H1 (cell line): Measurements from ENCODE around the gene GNA12. TPM values are rescaled to one million over a fixed set of nuclear protein-coding genes. Genes with fewer than 3 reads are reported as not detected.

ENCODE experiments used
- CTCF ChIA-PET: fragments of 300-600 bp; sonication (Branson Sonifier 250); formaldehyde crosslinking; loops from one replicate; lab custom pipeline; 2021; ENCODE audit not compliant: partially characterized antibody; lab: Charles Lee
- POLR2A ChIA-PET: fragments of 300-600 bp; sonication (Branson Sonifier 250); formaldehyde crosslinking; loops from one replicate; lab custom pipeline; 2021; ENCODE audit warnings: inconsistent platforms; ENCODE audit not compliant: partially characterized antibody; lab: Charles Lee
- DNase-seq, 2 experiments: peaks; one replicate each; pipeline versions ENCODE4 v3.0.0 to v3.0.0-alpha.2; 2010 to 2022; ENCODE audit warnings: low spot score in 2 of 2, low read depth in 1 of 2, mixed read lengths in 1 of 2
- FAIRE-seq: peaks from 2 replicates; lab custom pipeline; 2011; peaks lifted over from hg19 to GRCh38; lab: Jason Lieb, UNC
- H2AFZ ChIP-seq: 2 replicates; pipeline ENCODE4 v1.8.1; 2012; ENCODE audit warnings: low read length, inconsistent platforms
- H2AK5ac ChIP-seq: 2 replicates; pipeline ENCODE4 v1.6.1; 2013; ENCODE audit warnings: low read depth, low read length
- H2BK120ac ChIP-seq: replicated peaks from 2 replicates; pipeline ENCODE3; 2013; ENCODE audit warnings: low read depth, low read length, inconsistent platforms
- H2BK12ac ChIP-seq: 2 replicates; pipeline ENCODE4 v1.6.1; 2013; ENCODE audit warnings: low read depth, low read length
- H2BK15ac ChIP-seq: 2 replicates; pipeline ENCODE4 v1.6.1; 2013; ENCODE audit warnings: low read length
- H2BK20ac ChIP-seq: 2 replicates; pipeline ENCODE4 v1.6.1; 2013; ENCODE audit warnings: low read length
- H2BK5ac ChIP-seq: 2 replicates; pipeline ENCODE4 v1.6.1; 2013; ENCODE audit warnings: low read depth, low read length
- H3K14ac ChIP-seq: 2 replicates; pipeline ENCODE4 v1.6.1; 2013; ENCODE audit warnings: inconsistent platforms; ENCODE audit not compliant: insufficient read length
- H3K18ac ChIP-seq: 2 replicates; pipeline ENCODE4 v1.6.1; 2013; ENCODE audit warnings: low read length; ENCODE audit errors: extremely low read depth
- H3K23ac ChIP-seq: 2 replicates; pipeline ENCODE4 v1.6.1; 2013; ENCODE audit warnings: inconsistent platforms; ENCODE audit not compliant: insufficient read length
- H3K23me2 ChIP-seq: 2 replicates; pipeline ENCODE4 v1.6.1; 2013; ENCODE audit warnings: low read depth, low read length
- H3K27ac ChIP-seq: 2 replicates; pipeline ENCODE4 v1.6.1; 2011; ENCODE audit warnings: low read depth, low read length, inconsistent platforms
- H3K27me3 ChIP-seq, 4 experiments: replicated peaks in 1 of 4; 1 replicate in 1 of 4; 2 replicates in 3 of 4; pipeline versions ENCODE4 v1.6.1 to v1.8.1; 2011 to 2013; ENCODE audit warnings: low read length in 3 of 4, mild to moderate bottlenecking in 3 of 4, inconsistent platforms in 2 of 4, mixed read lengths in 2 of 4, moderate library complexity in 1 of 4; ENCODE audit not compliant: control insufficient read depth in 3 of 4, insufficient read depth in 3 of 4; ENCODE audit errors: extremely low read depth in 1 of 4
- H3K36me3 ChIP-seq, 4 experiments: 2 replicates each; pipeline versions ENCODE4 v1.6.1 to v1.8.1; 2011 to 2013; ENCODE audit warnings: mild to moderate bottlenecking in 4 of 4, low read length in 3 of 4, moderate library complexity in 2 of 4, control low read depth in 1 of 4, inconsistent platforms in 1 of 4; ENCODE audit not compliant: insufficient read depth in 4 of 4, control insufficient read depth in 2 of 4
- H3K4ac ChIP-seq: replicated peaks from 2 replicates; pipeline ENCODE3; 2013; ENCODE audit warnings: low read length, low read depth, mixed read lengths, inconsistent platforms; ENCODE audit not compliant: insufficient read length
- H3K4me1 ChIP-seq, 4 experiments: replicated peaks in 1 of 4; 1 replicate in 1 of 4; 2 replicates in 3 of 4; pipeline versions ENCODE4 v1.6.1 to v1.8.1; 2011 to 2013; ENCODE audit warnings: low read length in 3 of 4, inconsistent platforms in 2 of 4, mixed read lengths in 1 of 4; ENCODE audit not compliant: insufficient read depth in 4 of 4, control insufficient read depth in 3 of 4
- H3K4me2 ChIP-seq, 2 experiments: 2 replicates each; pipeline versions ENCODE4 v1.6.1 to v1.8.1; 2011 to 2013; ENCODE audit warnings: low read depth in 2 of 2, low read length in 2 of 2, control low read depth in 1 of 2, inconsistent platforms in 1 of 2, mild to moderate bottlenecking in 1 of 2; ENCODE audit not compliant: insufficient read depth in 1 of 2
- H3K4me3 ChIP-seq, 4 experiments: fragments of 200-600, 300-600 bp in 1 of 4; sonication (generic), shearing (Covaris generic), sonication (Bioruptor Twin) in 1 of 4; 2 replicates each; pipeline versions ENCODE4 v1.5.1 to v1.8.1; 2011 to 2016; ENCODE audit warnings: low read length in 4 of 4, low read depth in 3 of 4, control low read depth in 2 of 4, inconsistent platforms in 2 of 4, mild to moderate bottlenecking in 2 of 4, mixed read lengths in 1 of 4, moderate library complexity in 1 of 4; ENCODE audit not compliant: insufficient read depth in 2 of 4; ENCODE audit errors: extremely low read depth in 1 of 4
- H3K56ac ChIP-seq: replicated peaks from 2 replicates; pipeline ENCODE3; 2013; ENCODE audit warnings: low read depth, mild to moderate bottlenecking, mixed read lengths, low read length, inconsistent platforms; ENCODE audit not compliant: insufficient read length
- H3K79me1 ChIP-seq: 2 replicates; pipeline ENCODE4 v1.6.1; 2013; ENCODE audit warnings: low read depth, low read length, control low read depth
- H3K79me2 ChIP-seq, 2 experiments: 2 replicates each; pipeline versions ENCODE4 v1.6.1 to v1.8.1; 2012 to 2013; ENCODE audit warnings: low read length in 2 of 2, mild to moderate bottlenecking in 2 of 2, inconsistent platforms in 1 of 2; ENCODE audit not compliant: insufficient read depth in 2 of 2, control insufficient read depth in 1 of 2
- H3K9ac ChIP-seq, 4 experiments: replicated peaks in 1 of 4; 1 replicate in 1 of 4; 2 replicates in 3 of 4; pipeline versions ENCODE4 v1.6.1 to v1.8.1; 2011 to 2013; ENCODE audit warnings: low read depth in 3 of 4, low read length in 3 of 4, control low read depth in 2 of 4, mild to moderate bottlenecking in 2 of 4, moderate library complexity in 2 of 4, inconsistent platforms in 1 of 4; ENCODE audit errors: extremely low read depth in 1 of 4
- H3K9me3 ChIP-seq, 2 experiments: 2 replicates each; pipeline versions ENCODE4 v1.6.1 to v1.8.1; 2012 to 2013; ENCODE audit warnings: mild to moderate bottlenecking in 2 of 2, moderate library complexity in 2 of 2, control low read depth in 1 of 2, inconsistent platforms in 1 of 2, low read depth in 1 of 2, low read length in 1 of 2, mixed read lengths in 1 of 2; ENCODE audit not compliant: insufficient read depth in 2 of 2
- H4K20me1 ChIP-seq, 2 experiments: replicated peaks in 1 of 2; 2 replicates each; pipeline versions ENCODE3 to v1.8.1; 2011 to 2013; ENCODE audit warnings: inconsistent platforms in 2 of 2, low read length in 2 of 2, mild to moderate bottlenecking in 1 of 2; ENCODE audit not compliant: insufficient read depth in 2 of 2, control insufficient read depth in 1 of 2
- H4K5ac ChIP-seq: 2 replicates; pipeline ENCODE4 v1.6.1; 2013; ENCODE audit warnings: low read length, low read depth, mixed read lengths, inconsistent platforms; ENCODE audit not compliant: insufficient read length
- H4K8ac ChIP-seq: 2 replicates; pipeline ENCODE4 v1.8.0; 2013; ENCODE audit warnings: mild to moderate bottlenecking, moderate library complexity, low read length, inconsistent platforms; ENCODE audit not compliant: insufficient read depth; ENCODE audit errors: extremely low read depth
- H4K91ac ChIP-seq: replicated peaks from 2 replicates; pipeline ENCODE3; 2013; ENCODE audit warnings: low read length, mixed read lengths, inconsistent platforms; ENCODE audit not compliant: insufficient read length
- CEBPB ChIP-seq: IDR thresholded peaks from 2 replicates; pipeline ENCODE4 v1.6.1; 2012; ENCODE audit warnings: low read depth, low read length
- CHD1 ChIP-seq: IDR thresholded peaks from 2 replicates; pipeline ENCODE4 v1.6.1; 2012; ENCODE audit warnings: low read depth, low read length, improper control_type of control experiment
- CREB1 ChIP-seq: IDR thresholded peaks from 2 replicates; pipeline ENCODE4 v1.6.1; 2012; ENCODE audit warnings: inconsistent platforms
- GABPA ChIP-seq: IDR thresholded peaks from 2 replicates; pipeline ENCODE4 v1.6.1; 2011; ENCODE audit warnings: mild to moderate bottlenecking, low read length, moderate library complexity, borderline replicate concordance; ENCODE audit not compliant: insufficient read depth
- JUND ChIP-seq: IDR thresholded peaks from 2 replicates; pipeline ENCODE4 v1.6.1; 2011; ENCODE audit warnings: mild to moderate bottlenecking, improper control_type of control experiment, low read length
- KDM1A ChIP-seq: fragments of 200-600, 300-600 bp; sonication (generic); IDR thresholded peaks from 2 replicates; pipeline ENCODE4 v1.7.1; 2016; ENCODE audit warnings: mild to moderate bottlenecking, low read length, borderline replicate concordance
- NRF1 ChIP-seq: IDR thresholded peaks from 2 replicates; pipeline ENCODE4 v1.6.1; 2011; ENCODE audit warnings: mild to moderate bottlenecking, low read depth, low read length, improper control_type of control experiment
- POLR2AphosphoS5 ChIP-seq: IDR thresholded peaks from 2 replicates; pipeline ENCODE4 v1.6.1; 2011; ENCODE audit warnings: low read depth, low read length
- RAD21 ChIP-seq, 2 experiments: IDR thresholded peaks in 1 of 2; conservative IDR thresholded peaks in 1 of 2; 2 replicates each; pipeline ENCODE4 v1.6.1; 2011; ENCODE audit warnings: low read depth in 2 of 2, low read length in 2 of 2, improper control_type of control experiment in 1 of 2, inconsistent platforms in 1 of 2, mild to moderate bottlenecking in 1 of 2, moderate library complexity in 1 of 2
- RBBP5 ChIP-seq: IDR thresholded peaks from 2 replicates; pipeline ENCODE4 v1.7.1; 2012; ENCODE audit warnings: low read depth, mild to moderate bottlenecking, inconsistent platforms, low read length, moderate library complexity, borderline replicate concordance
- SIX5 ChIP-seq: IDR thresholded peaks from 2 replicates; pipeline ENCODE4 v1.6.1; 2011; ENCODE audit warnings: mild to moderate bottlenecking, low read depth, low read length
- TAF7 ChIP-seq: optimal IDR thresholded peaks from 2 replicates; pipeline ENCODE3; 2011; ENCODE audit warnings: low read depth, mild to moderate bottlenecking, inconsistent platforms, low read length, moderate library complexity, borderline replicate concordance
- YY1 ChIP-seq: IDR thresholded peaks from 2 replicates; pipeline ENCODE4 v1.6.1; 2011; ENCODE audit warnings: low read depth, mild to moderate bottlenecking, low read length
- WGBS, 2 experiments: shearing (Covaris generic) in 1 of 2; methylation state at CpG; one replicate each; pipeline versions ENCODE4 v1.1.6 to v1.1.7; 2013 to 2015; ENCODE audit warnings: low lambda C conversion rate in 2 of 2, mixed read lengths in 2 of 2, inconsistent platforms in 1 of 2, low coverage in 1 of 2, missing lambda C conversion rate in 1 of 2; ENCODE audit not compliant: insufficient replicate concordance in 2 of 2, insufficient coverage in 1 of 2, insufficient read length in 1 of 2; ENCODE audit errors: extremely low coverage in 1 of 2, missing lambda C conversion rate in 1 of 2; 5-methylcytosine and 5-hydroxymethylcytosine counted together
- polyA plus RNA-seq, 7 experiments: library from polyadenylated mRNA; depleted of rRNA in 3 of 7; stranded (reverse) in 5 of 7; unstranded in 2 of 7; fragments of >200 nt in 5 of 7; fragments of 200-250 nt in 2 of 7; gene quantifications; 1 replicate in 5 of 7; 2 replicates in 1 of 7; 4 replicates in 1 of 7; pipeline versions ENCODE4 v1.2.1 to v1.2.3, GENCODE V29; 2011 to 2013; ENCODE audit warnings: missing spikeins in 2 of 7, mixed read lengths in 2 of 7
- total RNA-seq: library from RNA; stranded (reverse); fragmentation: NEBNext Ultra II Directional; extraction: Animal tissue kit (Norgen Biotek cat#: 25700); gene quantifications from 2 replicates; pipeline ENCODE4 v1.2.1, GENCODE V29; 2021

The GNA12 gene
- total and polyA plus RNA-seq, 2 of the 8 experiments (the other 6 are each of a cell fraction or from before 2014, with no cell fraction given) = 96.5 to 109 TPM

GRCh38 chr7:2737771-2738540 lies 106.2 kb downstream of the GNA12 start:
- Histone ChIP-seq H3K56ac (no peak overlapping the region), H4K5ac (no peak overlapping the region), H3K27ac (no peak overlapping the region), H4K91ac (no peak overlapping the region), H3K27me3 (no peaks in the 10 kb centered on the region), H2BK5ac (no peak overlapping the region), H2BK20ac (no peak overlapping the region), H2AFZ (no peak overlapping the region), H3K9ac (no peak overlapping the region), H3K23me2 (no peaks in the 10 kb centered on the region), H3K36me3 (0 out of 8 replicates have a peak, but pooled peaks cover 0 to 5% (median 0%) of the 10 kb centered on the region in 4 experiments), H3K9me3 (no peaks in the 10 kb centered on the region), H3K23ac (no peak overlapping the region), H3K14ac (no peak overlapping the region), H4K20me1 (peaks cover 9 to 16% of the 10 kb centered on the region in 2 experiments), H2AK5ac (no peak overlapping the region), H3K4me1 (peaks cover 0 to 12% (median 4%) of the 10 kb centered on the region in 4 experiments; a peak in 4 of 7 replicates), H4K8ac (no peak overlapping the region), H2BK120ac (no peak overlapping the region), H2BK12ac (no peak overlapping the region), H3K18ac (no peak overlapping the region), H3K4me2 (no peak overlapping the region), H3K4ac (no peak overlapping the region), H3K4me3 (no peak overlapping the region), H2BK15ac (no peak overlapping the region), H3K79me2 (peaks cover 0 to 75% of the 10 kb centered on the region in 2 experiments; a peak in 2 of 4 replicates), H3K79me1 (peaks cover 13% of the 10 kb centered on the region)
- FAIRE-seq (no peak), DNase-seq (no peak)
- POLR2A ChIA-PET = interaction anchor here (0.6 to 1.3 kb wide), 3 partner anchors 69 to 125 kb away, joined by 3 to 4 read pairs (median 3); no protein-coding TSS in a partner anchor
- 91% methylated on average over 18 of the region's 18 CpGs; no CpG with 5 or more reads in 1 of the 2 experiments for WGBS, 2 experiments
- CTCF ChIA-PET = interaction anchor here (0.6 to 2.3 kb wide), 8 partner anchors 12 to 128 kb away, joined by 3 to 10 read pairs (median 5); no protein-coding TSS in a partner anchor
- TF ChIP-seq NRF1 (no peak), CEBPB (no peak), YY1 (no peak), POLR2AphosphoS5 (no peak), RAD21 (IDR thresholded peaks at IDR 0.05 in 1 of 2, conservative IDR thresholded peaks at IDR 0.05 in 1 of 2; ENCODE audit: low read depth in 2 of 2, low read length in 2 of 2) (no peak), SIX5 (no peak), GABPA (no peak), CREB1 (no peak), RBBP5 (no peak), KDM1A (no peak), CHD1 (no peak), JUND (no peak), TAF7 (no peak)
